Activated B cell treated with CpG ODN at 0.5 μM for 24 hours (primary cell): ENCODE data around the gene SLC25A42. TPM values are rescaled to one million over a fixed set of nuclear protein-coding genes. Genes with fewer than 3 reads are reported as not detected.

Experiments
- ATAC-seq: fragments of 200-7000 bp; cut with Tn5 transposase; one replicate; pipeline ENCODE4 v1.10.0; 2021; ENCODE audit warnings: low read depth, mild to moderate bottlenecking, moderate library complexity
- CTCF ChIA-PET: fragments of 350-600 bp; sonication (Branson Sonifier 250); formaldehyde crosslinking; loops from one replicate; lab custom pipeline; 2021; ENCODE audit warnings: antibody characterized with exemption; lab: Charles Lee
- POLR2A ChIA-PET: fragments of 350-600 bp; sonication (Branson Sonifier 250); formaldehyde crosslinking; loops from one replicate; lab custom pipeline; 2021; ENCODE audit warnings: antibody characterized with exemption; lab: Charles Lee
- DNase-seq: peaks from one replicate; pipeline ENCODE4 v3.0.0; 2022
- H3K27ac Mint-ChIP-seq: one replicate; pipeline ENCODE4 v1.8.0; 2020; ENCODE audit warnings: mixed read lengths
- H3K27me3 Mint-ChIP-seq: one replicate; pipeline ENCODE4 v1.8.0; 2021; ENCODE audit warnings: mixed read lengths
- H3K36me3 Mint-ChIP-seq: one replicate; pipeline ENCODE4 v1.8.0; 2021; ENCODE audit warnings: low read depth, mixed read lengths
- H3K4me1 Mint-ChIP-seq: one replicate; pipeline ENCODE4 v1.8.0; 2021; ENCODE audit warnings: mixed read lengths
- H3K4me3 Mint-ChIP-seq: one replicate; pipeline ENCODE4 v1.8.0; 2020; ENCODE audit warnings: mild to moderate bottlenecking, mixed read lengths
- H3K9me3 Mint-ChIP-seq: one replicate; pipeline ENCODE4 v1.8.0; 2020; ENCODE audit warnings: mixed read lengths
- intact Hi-C: fragments of 100-400 bp; cut with micrococcal nuclease; formaldehyde crosslinking; loops from one replicate; pipeline ENCODE4 v1.15.1; 2024
- total RNA-seq: library from RNA; stranded (reverse); gene quantifications from 2 replicates; pipeline ENCODE4 v1.2.3, GENCODE V29; 2022
- TF ChIP-seq, protein P1 (sequence below): fragments of 200-600 bp; IDR thresholded peaks from one replicate; pipeline ENCODE4 v1.8.0; 2022; ENCODE audit warnings: antibody characterized with exemption, mild to moderate bottlenecking

SLC25A42 gene
- total RNA-seq, 1 donor from 2014 or later, result 17.5 TPM

DNA sequence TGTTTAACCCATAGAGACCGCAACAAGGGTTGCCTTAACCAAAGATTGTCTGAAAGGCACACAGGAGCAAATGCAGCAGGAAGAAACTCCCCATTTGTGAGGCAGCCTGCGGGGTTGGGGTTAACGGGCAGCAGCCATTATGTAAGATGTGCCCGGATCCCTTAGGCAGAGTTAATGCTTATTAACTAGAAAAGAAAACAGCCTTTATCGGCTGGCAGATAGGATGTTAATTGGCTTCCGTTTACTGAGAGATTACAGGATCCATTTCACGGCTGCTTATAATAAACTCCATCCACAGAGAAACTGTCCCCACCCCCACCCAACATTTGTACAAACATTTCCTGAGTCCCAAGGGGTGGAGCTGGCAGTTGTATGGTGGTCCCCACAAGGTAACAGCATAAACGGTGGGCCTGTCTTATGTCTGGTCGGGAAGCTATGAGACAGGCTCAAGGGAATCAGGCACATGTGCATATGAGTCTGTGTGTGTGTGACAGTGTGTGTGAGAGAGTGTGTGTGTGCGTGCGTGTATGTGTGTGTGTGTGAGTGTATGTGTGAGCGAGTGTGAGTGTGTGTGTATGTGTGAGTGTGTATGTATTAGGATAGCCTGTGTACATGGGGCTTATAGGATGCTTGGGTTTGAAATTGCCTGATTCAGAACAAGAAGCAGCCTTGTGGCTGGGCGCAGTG, 10.5 kb downstream of the SLC25A42 start:
- Mint-ChIP-seq H3K27me3 (no peaks in the 10 kb centered on the region), H3K9me3 (no peaks in the 10 kb centered on the region), H3K36me3 (peaks cover 56% of the 10 kb centered on the region), H3K4me3 (no peak overlapping the region), H3K27ac (no peak overlapping the region), H3K4me1 (peaks cover 53% of the 10 kb centered on the region)
- ChIA-PET POLR2A (no interaction called here), CTCF (no interaction called here)
- intact Hi-C loops, result no loop called here
- TF ChIP-seq, protein P1, sequence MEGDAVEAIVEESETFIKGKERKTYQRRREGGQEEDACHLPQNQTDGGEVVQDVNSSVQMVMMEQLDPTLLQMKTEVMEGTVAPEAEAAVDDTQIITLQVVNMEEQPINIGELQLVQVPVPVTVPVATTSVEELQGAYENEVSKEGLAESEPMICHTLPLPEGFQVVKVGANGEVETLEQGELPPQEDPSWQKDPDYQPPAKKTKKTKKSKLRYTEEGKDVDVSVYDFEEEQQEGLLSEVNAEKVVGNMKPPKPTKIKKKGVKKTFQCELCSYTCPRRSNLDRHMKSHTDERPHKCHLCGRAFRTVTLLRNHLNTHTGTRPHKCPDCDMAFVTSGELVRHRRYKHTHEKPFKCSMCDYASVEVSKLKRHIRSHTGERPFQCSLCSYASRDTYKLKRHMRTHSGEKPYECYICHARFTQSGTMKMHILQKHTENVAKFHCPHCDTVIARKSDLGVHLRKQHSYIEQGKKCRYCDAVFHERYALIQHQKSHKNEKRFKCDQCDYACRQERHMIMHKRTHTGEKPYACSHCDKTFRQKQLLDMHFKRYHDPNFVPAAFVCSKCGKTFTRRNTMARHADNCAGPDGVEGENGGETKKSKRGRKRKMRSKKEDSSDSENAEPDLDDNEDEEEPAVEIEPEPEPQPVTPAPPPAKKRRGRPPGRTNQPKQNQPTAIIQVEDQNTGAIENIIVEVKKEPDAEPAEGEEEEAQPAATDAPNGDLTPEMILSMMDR, result no peak
- ATAC-seq (no peak), DNase-seq (no peak)

DNA sequence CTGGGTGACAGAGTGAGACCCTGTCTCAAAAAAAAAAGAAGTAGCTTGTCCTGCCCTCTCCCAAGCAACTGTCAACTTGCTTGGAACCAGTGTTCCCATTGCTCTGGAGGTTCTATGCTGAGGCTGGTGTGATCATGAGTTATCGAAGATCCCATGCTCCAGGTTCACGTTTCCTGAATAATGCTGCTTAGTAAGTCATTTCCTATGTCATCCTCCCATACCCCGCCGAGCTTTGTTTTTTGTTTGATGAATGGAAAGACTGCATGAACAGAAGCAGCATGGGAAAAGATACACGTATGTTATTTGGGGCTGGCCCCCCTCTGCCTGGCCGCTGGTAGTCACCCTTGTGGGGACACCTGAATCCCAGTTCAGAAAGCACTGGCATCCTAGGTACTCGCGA, 11.3 kb downstream of the SLC25A42 start:
- ATAC-seq, result no peak
- DNase-seq, result no peak
- ChIA-PET POLR2A (no interaction called here), CTCF (no interaction called here)
- H3K27ac Mint-ChIP-seq, result no peak overlapping the region
- H3K27me3 Mint-ChIP-seq, result no peaks in the 10 kb centered on the region
- TF ChIP-seq, protein P1, result no peak
- H3K4me1 Mint-ChIP-seq, result peaks cover 56% of the 10 kb centered on the region
- peaks cover 61% of the 10 kb centered on the region for H3K36me3 Mint-ChIP-seq
- intact Hi-C loops, result no loop called here
- no peaks in the 10 kb centered on the region for H3K9me3 Mint-ChIP-seq
- H3K4me3 Mint-ChIP-seq, result no peak overlapping the region

DNA sequence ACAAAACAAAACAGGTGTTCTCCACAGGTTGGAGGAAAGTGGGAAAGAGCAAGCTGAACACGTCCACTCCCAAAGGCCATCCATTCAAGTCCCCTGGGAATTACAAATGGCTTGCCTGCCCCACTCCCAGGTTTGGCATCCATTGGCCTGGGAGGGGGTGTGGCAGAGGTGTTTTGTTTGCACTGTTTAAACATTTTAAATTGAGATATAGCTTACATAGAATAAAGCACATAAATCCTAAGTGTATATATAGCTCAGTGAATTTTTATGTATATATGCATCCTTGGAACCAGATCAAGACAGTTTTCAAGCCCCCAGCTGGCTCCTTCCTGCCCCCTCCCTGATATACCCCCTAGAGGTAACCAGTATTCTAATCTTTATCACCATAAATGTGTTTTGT, 12.7 kb downstream of the SLC25A42 start:
- ATAC-seq (no peak), DNase-seq (no peak)
- H3K36me3 Mint-ChIP-seq, result peaks cover 56% of the 10 kb centered on the region
- H3K27ac Mint-ChIP-seq, result no peak overlapping the region
- POLR2A ChIA-PET, result no interaction called here
- H3K9me3 Mint-ChIP-seq, result no peaks in the 10 kb centered on the region
- no peaks in the 10 kb centered on the region for H3K27me3 Mint-ChIP-seq
- intact Hi-C loops, result no loop called here
- H3K4me3 Mint-ChIP-seq, result no peak overlapping the region
- H3K4me1 Mint-ChIP-seq, result peaks cover 45% of the 10 kb centered on the region
- CTCF ChIA-PET, result no interaction called here
- TF ChIP-seq, protein P1, result no peak

DNA sequence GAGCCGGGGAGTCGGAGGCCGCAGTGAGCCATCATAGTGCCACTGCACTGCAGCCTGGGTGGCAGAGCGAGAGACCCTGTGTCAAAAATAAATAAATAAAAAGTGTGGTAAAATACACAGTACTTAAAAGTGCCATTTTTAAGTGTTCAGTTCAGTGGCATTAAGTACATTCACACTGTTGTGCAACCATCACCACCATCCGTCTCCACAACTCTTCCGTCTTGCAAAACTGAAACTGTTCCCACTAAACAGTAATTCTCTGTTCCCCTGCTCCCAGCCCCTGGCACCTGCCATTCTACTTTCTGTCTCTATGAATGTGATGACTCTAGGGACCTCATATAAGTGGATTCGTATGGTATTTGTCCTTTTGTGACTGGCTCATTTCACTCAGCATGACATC, 13.3 kb downstream of the SLC25A42 start:
- peaks cover 45% of the 10 kb centered on the region for H3K4me1 Mint-ChIP-seq
- H3K4me3 Mint-ChIP-seq, result no peak overlapping the region
- H3K27me3 Mint-ChIP-seq, result no peaks in the 10 kb centered on the region
- CTCF ChIA-PET, result no interaction called here
- no peak overlapping the region for H3K27ac Mint-ChIP-seq
- POLR2A ChIA-PET, result no interaction called here
- no peak for DNase-seq
- H3K36me3 Mint-ChIP-seq, result peaks cover 59% of the 10 kb centered on the region
- no peaks in the 10 kb centered on the region for H3K9me3 Mint-ChIP-seq
- ATAC-seq, result no peak
- intact Hi-C loops, result no loop called here
- TF ChIP-seq, protein P1, result no peak

DNA sequence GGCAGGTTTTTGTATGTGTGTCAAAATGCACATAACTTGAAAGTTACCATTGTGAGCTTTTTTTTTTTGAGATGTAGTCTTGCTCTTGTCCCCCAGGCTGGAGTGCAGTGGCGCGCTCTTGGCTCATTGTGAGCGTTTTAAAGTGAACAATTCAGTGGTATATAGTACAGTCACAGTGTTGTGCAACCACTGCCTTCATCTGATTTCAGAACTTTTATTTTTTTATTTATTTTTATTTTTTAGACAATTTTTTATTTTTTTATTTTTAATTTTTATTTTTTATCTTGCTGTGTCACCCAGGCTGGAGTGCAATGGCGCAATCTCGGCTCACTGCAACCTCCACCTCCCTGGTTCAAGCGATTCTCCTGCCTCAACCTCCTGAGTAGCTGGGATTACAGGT, 15.0 kb downstream of the SLC25A42 start:
- POLR2A ChIA-PET, result no interaction called here
- intact Hi-C loops, result no loop called here
- DNase-seq (no peak), ATAC-seq (no peak)
- CTCF ChIA-PET, result interaction anchor here (1.2 kb wide), 1 partner anchor 37 kb away, joined by 3 read pairs; no protein-coding TSS in a partner anchor
- Mint-ChIP-seq H3K27me3 (no peaks in the 10 kb centered on the region), H3K9me3 (no peaks in the 10 kb centered on the region), H3K4me3 (no peak overlapping the region), H3K4me1 (peaks cover 37% of the 10 kb centered on the region), H3K36me3 (peaks cover 64% of the 10 kb centered on the region), H3K27ac (no peak overlapping the region)
- TF ChIP-seq, protein P1, result no peak
